BLaER1 treated with 17β-estradiol and CSF1 and Interleukin-3, amounts not matched to agents 10 nM and 100 nM (cell line): Measurements from ENCODE around the gene LRRC43.
A peak's percentile ranks its signal among the peaks of the same experiment; 100 is the strongest.

Experiments
- H3K27ac ChIP-seq, 11 experiments: shearing (Covaris generic); formaldehyde crosslinking; 2 replicates each; pipeline ENCODE4 v1.8.1; 2022
- H3K27me3 ChIP-seq, 11 experiments: shearing (Covaris generic); formaldehyde crosslinking; 2 replicates each; pipeline ENCODE4 v1.8.1; 2022
- H3K36me3 ChIP-seq, 11 experiments: shearing (Covaris generic); formaldehyde crosslinking; 2 replicates each; pipeline ENCODE4 v1.8.1; 2022
- H3K4me1 ChIP-seq, 10 experiments: shearing (Covaris generic); formaldehyde crosslinking; 2 replicates each; pipeline ENCODE4 v1.8.1; 2022
- H3K4me2 ChIP-seq, 11 experiments: shearing (Covaris generic); formaldehyde crosslinking; 2 replicates each; pipeline ENCODE4 v1.8.1; 2022
- H3K4me3 ChIP-seq, 10 experiments: shearing (Covaris generic); formaldehyde crosslinking; 2 replicates each; pipeline ENCODE4 v1.8.1; 2022
- H3K9ac ChIP-seq, 11 experiments: shearing (Covaris generic); formaldehyde crosslinking; 2 replicates each; pipeline ENCODE4 v1.8.1; 2022
- H3K9me3 ChIP-seq, 11 experiments: shearing (Covaris generic); formaldehyde crosslinking; replicated peaks in 1 of 11; 2 replicates each; pipeline ENCODE4 v1.8.1; 2022
- H4K20me1 ChIP-seq, 11 experiments: shearing (Covaris generic); formaldehyde crosslinking; 2 replicates each; pipeline ENCODE4 v1.8.1; 2022
- Cebpa-rat ChIP-seq, 11 experiments: shearing (Covaris generic); IDR thresholded peaks; 2 replicates each; pipeline ENCODE4 v1.8.1; 2022

The LRRC43 gene

GRCh38 chr12:122230798-122231197 lies 47.9 kb downstream of the LRRC43 start:
- Histone ChIP-seq H3K9me3 (no peaks in the 10 kb centered on the region), H3K4me3 (no peak overlapping the region), H3K27me3 (no peaks in the 10 kb centered on the region), H3K4me1 (peaks cover 25 to 30% (median 29%) of the 10 kb centered on the region in 10 experiments), H3K36me3 (peaks cover 52 to 71% (median 62%) of the 10 kb centered on the region in 11 experiments), H3K4me2 (no peak overlapping the region), H4K20me1 (peaks cover 8 to 23% (median 14%) of the 10 kb centered on the region in 11 experiments; a peak in 19 of 22 replicates), H3K9ac (no peak overlapping the region; a peak in 1 of 22 replicates), H3K27ac (no peak overlapping the region)
- TF ChIP-seq Cebpa-rat (IDR thresholded peaks at IDR 0.05) = no peak

DNA sequence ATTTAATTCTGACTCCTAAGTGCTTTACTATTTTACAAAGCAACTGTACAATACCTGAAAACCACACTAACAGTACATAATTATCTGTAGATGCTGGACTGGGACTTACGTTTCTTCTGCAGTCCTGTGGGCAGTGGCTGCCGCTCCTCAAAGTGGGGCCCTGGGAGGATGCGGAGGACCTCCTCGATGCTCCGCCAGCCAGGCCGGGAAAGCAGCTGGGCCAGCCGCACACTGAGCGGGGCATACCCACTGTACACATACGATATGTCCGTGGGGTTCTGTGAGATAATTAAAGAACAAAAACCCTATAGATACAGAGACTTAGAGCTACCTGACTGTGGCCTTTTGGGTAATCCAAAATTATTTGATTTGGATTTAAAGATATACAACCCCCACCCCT lies 49.8 kb downstream of the LRRC43 start:
- TF ChIP-seq Cebpa-rat (IDR thresholded peaks at IDR 0.05) = no peak
- H3K4me1 ChIP-seq = peaks cover 11 to 16% (median 14%) of the 10 kb centered on the region in 10 experiments
- no peaks in the 10 kb centered on the region for H3K9me3 ChIP-seq
- H3K27me3 ChIP-seq = no peaks in the 10 kb centered on the region
- H3K27ac ChIP-seq = no peak overlapping the region
- peaks cover 63 to 90% (median 76%) of the 10 kb centered on the region in 11 experiments for H3K36me3 ChIP-seq
- H3K4me3 ChIP-seq = no peak overlapping the region
- peaks cover 0 to 13% (median 2%) of the 10 kb centered on the region in 11 experiments; a peak in 8 of 22 replicates for H4K20me1 ChIP-seq
- no peak overlapping the region for H3K9ac ChIP-seq
- no peak overlapping the region for H3K4me2 ChIP-seq

DNA sequence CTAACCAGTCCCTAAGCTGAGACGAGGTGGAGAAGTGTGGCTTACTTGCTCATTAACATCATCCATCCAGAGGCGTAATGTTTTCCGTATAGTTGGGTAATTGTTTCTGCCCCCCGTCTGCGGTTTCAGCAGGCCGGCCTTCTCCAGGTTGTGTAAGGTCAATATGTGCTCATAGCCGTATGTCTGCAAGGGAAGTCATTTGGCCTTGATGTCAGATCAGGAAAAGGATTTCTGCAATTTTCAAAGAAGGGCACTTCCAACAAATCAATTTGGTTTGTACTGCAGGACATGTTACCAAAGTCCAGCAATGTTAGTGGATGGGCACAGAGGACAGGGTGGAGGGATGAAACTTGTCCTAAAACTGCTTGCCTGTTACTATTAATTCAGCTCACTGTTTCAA lies 52.8 kb downstream of the LRRC43 start:
- Histone ChIP-seq H3K36me3 (peaks cover 67 to 100% (median 87%) of the 10 kb centered on the region in 11 experiments), H3K4me3 (no peak overlapping the region), H3K27me3 (no peaks in the 10 kb centered on the region), H3K9ac (no peak overlapping the region), H3K27ac (no peak overlapping the region), H3K4me1 (no peaks in the 10 kb centered on the region), H3K9me3 (no peaks in the 10 kb centered on the region), H4K20me1 (no peaks in the 10 kb centered on the region; a peak in 1 of 22 replicates), H3K4me2 (no peak overlapping the region)
- no peak for TF ChIP-seq Cebpa-rat (IDR thresholded peaks at IDR 0.05)

GRCh38 chr12:122238861-122239260 lies 55.9 kb downstream of the LRRC43 start:
- Histone ChIP-seq H3K9ac (no peak overlapping the region), H3K36me3 (peaks cover 53 to 100% (median 81%) of the 10 kb centered on the region in 11 experiments), H4K20me1 (no peaks in the 10 kb centered on the region), H3K9me3 (no peaks in the 10 kb centered on the region), H3K4me3 (no peak overlapping the region), H3K4me2 (no peak overlapping the region), H3K27me3 (no peaks in the 10 kb centered on the region), H3K4me1 (peaks cover 0 to under 1% (median 0%) of the 10 kb centered on the region in 10 experiments; a peak in 2 of 20 replicates), H3K27ac (no peak overlapping the region)
- TF ChIP-seq Cebpa-rat (IDR thresholded peaks at IDR 0.05) = no peak

- Histone ChIP-seq H3K9ac (no peak overlapping the region), H3K4me2 (peak overlapping the region in 3 of 11 experiments; percentile 42 to 63 (median 56); a peak in 5 of 22 replicates), H3K27ac (no peak overlapping the region), H3K4me1 (peaks cover 0 to 22% (median 17%) of the 10 kb centered on the region in 10 experiments; a peak in 15 of 20 replicates), H3K36me3 (peaks cover 22 to 84% (median 70%) of the 10 kb centered on the region in 11 experiments), H3K27me3 (no peaks in the 10 kb centered on the region), H4K20me1 (peaks cover 0 to 5% (median 0%) of the 10 kb centered on the region in 11 experiments; a peak in 3 of 22 replicates), H3K4me3 (no peak overlapping the region), H3K9me3 (no peaks in the 10 kb centered on the region)
- TF ChIP-seq Cebpa-rat (IDR thresholded peaks at IDR 0.05) = no peak
Measured at GRCh38 chr12:122243965-122244364, 61.0 kb downstream of the LRRC43 start.

GRCh38 chr12:122244565-122245371 lies 61.8 kb downstream of the LRRC43 start:
- H3K36me3 ChIP-seq = peaks cover 26 to 84% (median 70%) of the 10 kb centered on the region in 11 experiments
- no peak overlapping the region for H3K4me3 ChIP-seq
- H4K20me1 ChIP-seq = peaks cover 0 to 5% (median 0%) of the 10 kb centered on the region in 11 experiments; a peak in 3 of 22 replicates
- H3K27ac ChIP-seq = no peak overlapping the region
- no peak for TF ChIP-seq Cebpa-rat (IDR thresholded peaks at IDR 0.05)
- H3K4me2 ChIP-seq = peak overlapping the region in 8 of 11 experiments; percentile 30 to 63 (median 42); a peak in 14 of 22 replicates
- H3K9ac ChIP-seq = no peak overlapping the region
- no peaks in the 10 kb centered on the region for H3K27me3 ChIP-seq
- H3K9me3 ChIP-seq = no peaks in the 10 kb centered on the region
- H3K4me1 ChIP-seq = peaks cover 0 to 22% (median 17%) of the 10 kb centered on the region in 10 experiments; a peak in 15 of 20 replicates

DNA sequence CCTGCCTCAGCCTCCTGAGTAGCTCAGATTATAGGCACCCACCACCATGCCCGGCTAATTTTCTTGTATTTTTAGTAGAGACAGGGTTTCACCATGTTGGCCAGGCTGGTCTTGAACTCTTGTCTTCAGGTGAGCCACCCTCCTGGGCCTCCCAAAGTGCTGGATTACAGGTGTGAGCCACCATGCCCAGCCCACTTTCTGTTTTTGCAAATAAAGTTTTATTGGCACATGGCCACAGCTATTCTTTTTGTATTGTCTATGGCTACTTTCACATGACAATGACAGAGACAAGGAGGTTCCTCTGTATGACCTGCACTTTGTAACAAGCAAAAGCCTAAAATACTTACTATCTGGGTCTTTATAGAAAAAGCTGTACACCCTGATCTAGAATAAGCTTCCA lies 62.6 kb downstream of the LRRC43 start:
- TF ChIP-seq Cebpa-rat (IDR thresholded peaks at IDR 0.05) = no peak

GRCh38 chr12:122250047-122250446 lies 67.1 kb downstream of the LRRC43 start:
- no peak overlapping the region for H3K4me3 ChIP-seq
- no peaks in the 10 kb centered on the region for H3K9me3 ChIP-seq
- H3K27ac ChIP-seq = no peak overlapping the region
- peaks cover 31 to 83% (median 60%) of the 10 kb centered on the region in 11 experiments for H3K36me3 ChIP-seq
- peaks cover 0 to 21% (median 0%) of the 10 kb centered on the region in 11 experiments; a peak in 6 of 22 replicates for H4K20me1 ChIP-seq
- no peak overlapping the region for H3K9ac ChIP-seq
- no peak overlapping the region for H3K4me2 ChIP-seq
- H3K27me3 ChIP-seq = no peaks in the 10 kb centered on the region
- H3K4me1 ChIP-seq = peaks cover 0 to 9% (median 8%) of the 10 kb centered on the region in 10 experiments; a peak in 15 of 20 replicates
- no peak for TF ChIP-seq Cebpa-rat (IDR thresholded peaks at IDR 0.05)

More for the DNA sequence above, 62.6 kb downstream of the LRRC43 start:
- Histone ChIP-seq H3K9ac (no peak overlapping the region), H3K9me3 (no peaks in the 10 kb centered on the region), H4K20me1 (peaks cover 0 to 5% (median 0%) of the 10 kb centered on the region in 11 experiments; a peak in 3 of 22 replicates), H3K27ac (no peak overlapping the region), H3K36me3 (peaks cover 29 to 84% (median 70%) of the 10 kb centered on the region in 11 experiments), H3K27me3 (no peaks in the 10 kb centered on the region), H3K4me1 (peaks cover 0 to 22% (median 17%) of the 10 kb centered on the region in 10 experiments; a peak in 15 of 20 replicates), H3K4me3 (no peak overlapping the region), H3K4me2 (peak overlapping the region in 7 of 11 experiments; percentile 1 to 63 (median 42); a peak in 7 of 22 replicates)

DNA sequence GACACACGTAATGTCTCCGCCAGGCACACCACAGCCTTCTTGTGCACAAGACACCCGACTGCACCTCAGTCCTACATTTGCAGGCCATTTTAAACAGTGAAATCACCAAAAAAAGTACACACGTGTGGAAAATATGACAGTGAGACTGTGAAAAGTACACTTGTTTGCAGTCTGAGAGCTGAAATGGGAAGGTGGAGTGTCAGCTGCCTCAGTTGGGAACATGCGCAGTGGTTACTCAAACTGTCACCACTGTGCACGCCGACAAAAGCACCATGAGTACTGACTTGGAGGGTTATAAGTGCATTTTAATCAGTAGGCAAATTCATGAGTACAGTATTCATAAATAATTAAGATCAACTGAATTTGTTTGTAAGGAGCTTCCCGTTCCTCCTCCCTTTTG lies 67.6 kb downstream of the LRRC43 start:
- no peak overlapping the region for H3K4me2 ChIP-seq
- H3K4me3 ChIP-seq = no peak overlapping the region
- TF ChIP-seq Cebpa-rat (IDR thresholded peaks at IDR 0.05) = no peak
- no peaks in the 10 kb centered on the region for H3K9me3 ChIP-seq
- H4K20me1 ChIP-seq = peaks cover 0 to 21% (median 0%) of the 10 kb centered on the region in 11 experiments; a peak in 6 of 22 replicates
- no peaks in the 10 kb centered on the region for H3K27me3 ChIP-seq
- no peak overlapping the region for H3K9ac ChIP-seq
- no peak overlapping the region for H3K27ac ChIP-seq
- peaks cover 0 to 5% (median 3%) of the 10 kb centered on the region in 10 experiments; a peak in 14 of 20 replicates for H3K4me1 ChIP-seq
- H3K36me3 ChIP-seq = peaks cover 31 to 88% (median 65%) of the 10 kb centered on the region in 11 experiments
